GM18507 (cell line): ENCODE data around the gene MXRA7.
A peak's percentile ranks its signal among the peaks of the same experiment; 100 is the strongest.
"Not testable (repeated sequence)": the region's sequence is repeated elsewhere in the genome, so short reads cannot be mapped to it uniquely, and the experiment has no call there.

ENCODE experiments used
- DNase-seq: peaks from one replicate; pipeline ENCODE4 v3.0.0; 2011; ENCODE audit warnings: low read depth; ENCODE audit not compliant: insufficient read length; ENCODE audit errors: extremely low spot score
- FAIRE-seq: peaks from 2 replicates; lab custom pipeline; 2011; peaks lifted over from hg19 to GRCh38; lab: Jason Lieb, UNC

Gene MXRA7

DNA sequence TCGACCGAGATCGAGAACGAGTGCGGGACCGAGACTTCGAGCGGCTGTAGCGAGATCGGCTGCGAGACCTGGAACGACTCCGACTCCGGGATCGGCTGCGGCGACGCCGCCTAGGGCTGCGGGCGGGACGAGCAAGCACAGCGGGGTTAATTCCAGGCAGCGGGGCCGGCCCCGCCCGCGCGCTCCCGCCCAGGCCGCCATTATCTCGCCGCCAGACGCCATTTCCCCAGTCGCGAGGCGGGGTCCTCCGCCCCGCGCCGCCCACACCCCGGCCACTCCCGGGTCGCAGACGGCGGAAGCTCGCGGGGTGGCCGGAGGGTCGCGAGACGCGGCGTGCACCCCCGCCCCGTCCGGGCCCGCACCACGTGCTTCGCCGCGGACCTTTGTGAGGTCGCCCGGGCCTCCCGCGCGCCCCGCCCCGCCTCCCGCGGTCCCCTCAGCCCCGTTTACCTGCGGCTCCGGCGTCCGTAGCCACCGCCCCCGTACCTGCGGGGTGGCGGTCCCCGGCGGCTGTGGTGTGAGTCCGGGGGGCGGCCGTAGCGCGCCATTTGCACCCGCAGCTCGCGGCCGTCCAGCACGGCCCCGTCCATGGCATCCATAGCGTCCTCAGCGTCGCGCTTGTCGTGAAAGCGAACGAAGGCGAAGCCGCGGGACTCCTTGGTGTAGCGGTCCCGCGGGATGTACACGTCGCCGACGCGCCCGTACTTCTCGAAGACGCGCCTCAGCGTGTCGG is 25.8 kb upstream of the MXRA7 start:
- FAIRE-seq (no peak), DNase-seq (no peak)

DNA sequence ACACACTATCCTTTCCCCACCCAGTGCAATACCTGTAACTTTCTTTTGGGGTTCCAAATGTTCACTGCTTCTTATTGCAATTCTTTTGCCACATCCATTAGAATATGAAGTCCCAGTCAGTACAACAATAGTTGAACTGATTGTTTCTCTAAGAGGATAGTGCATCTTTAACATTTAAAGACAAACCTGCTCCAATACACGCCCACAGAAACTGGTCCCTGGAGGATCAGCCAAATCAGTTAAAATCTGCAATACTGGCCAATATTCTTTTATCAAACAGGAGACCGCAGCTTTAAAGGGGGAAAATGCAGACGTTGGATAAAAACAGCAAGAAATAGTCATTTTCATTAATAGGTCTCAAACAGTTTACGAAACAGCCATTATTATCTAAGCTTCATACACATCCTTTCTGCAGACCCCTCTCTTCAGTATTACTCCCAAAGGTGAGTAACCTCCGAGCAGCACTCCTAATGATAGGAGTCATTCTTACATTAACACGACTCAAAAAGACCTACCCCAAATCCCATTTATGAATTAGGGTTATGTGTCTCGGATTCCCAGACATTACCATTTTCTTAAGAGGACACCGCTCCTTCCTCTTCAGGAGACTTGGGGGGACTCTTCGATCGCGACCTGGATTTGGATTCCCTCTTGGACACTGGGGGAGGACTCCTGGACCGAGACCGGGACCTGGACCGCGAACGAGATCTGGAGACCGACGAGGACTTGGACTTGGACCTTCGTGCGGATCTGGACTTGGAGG is 25.0 kb upstream of the MXRA7 start:
- DNase-seq = no peak
- FAIRE-seq = no peak

DNA sequence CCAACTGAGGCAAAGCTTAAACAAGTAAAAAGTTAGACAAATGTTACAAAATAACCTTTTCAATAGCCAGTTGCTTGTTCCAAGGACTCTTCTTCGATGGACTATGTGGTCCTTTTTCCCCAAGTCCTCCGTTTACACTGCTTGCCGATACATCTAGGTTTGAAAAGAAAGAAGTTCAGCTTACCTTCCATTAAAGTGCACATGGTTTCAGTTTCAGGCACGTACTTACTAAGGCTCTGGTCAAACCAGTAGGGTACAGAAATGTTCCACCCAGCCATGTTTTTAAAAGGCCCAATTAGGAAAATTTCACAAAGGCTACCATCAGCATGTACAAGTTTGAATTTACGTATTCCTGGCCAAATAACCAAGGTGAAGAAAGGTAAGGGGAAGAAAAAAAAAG is 24.2 kb upstream of the MXRA7 start:
- DNase-seq = no peak
- FAIRE-seq = peak; percentile 81

DNA sequence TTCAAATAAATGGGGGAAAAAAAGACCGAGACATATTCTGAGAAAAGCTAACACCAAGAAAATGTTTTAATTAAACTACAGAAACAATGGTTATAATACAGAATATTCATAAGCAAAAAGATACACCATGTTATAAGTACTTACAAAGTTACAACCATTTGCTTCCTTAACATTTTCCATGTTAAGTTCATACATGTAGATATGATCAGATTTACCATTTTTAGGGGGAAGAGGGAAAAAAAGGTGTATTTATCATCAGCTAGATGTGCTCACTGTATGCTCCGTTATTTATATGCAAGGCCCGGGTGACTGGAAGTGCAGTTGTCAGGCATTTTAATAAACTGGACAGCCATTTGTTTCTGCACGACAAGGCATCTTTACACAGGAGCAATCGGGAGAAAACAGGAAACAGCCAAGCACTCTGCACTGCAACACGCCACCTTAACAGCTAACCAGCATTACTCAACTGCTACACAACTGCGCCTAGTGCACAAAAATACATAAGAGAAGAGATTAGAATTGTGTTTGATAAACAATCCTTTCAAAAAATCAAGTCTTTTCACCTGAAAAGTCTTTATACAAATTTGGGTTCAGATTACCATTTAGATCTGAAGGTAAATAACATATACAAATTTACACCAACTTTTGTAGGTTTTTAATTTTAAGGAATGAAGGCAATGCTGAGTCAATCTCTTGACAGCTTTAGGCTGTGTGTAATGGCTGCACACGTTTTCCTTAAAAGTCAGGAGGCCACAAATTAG is 23.5 kb upstream of the MXRA7 start:
- no peak for FAIRE-seq

DNA sequence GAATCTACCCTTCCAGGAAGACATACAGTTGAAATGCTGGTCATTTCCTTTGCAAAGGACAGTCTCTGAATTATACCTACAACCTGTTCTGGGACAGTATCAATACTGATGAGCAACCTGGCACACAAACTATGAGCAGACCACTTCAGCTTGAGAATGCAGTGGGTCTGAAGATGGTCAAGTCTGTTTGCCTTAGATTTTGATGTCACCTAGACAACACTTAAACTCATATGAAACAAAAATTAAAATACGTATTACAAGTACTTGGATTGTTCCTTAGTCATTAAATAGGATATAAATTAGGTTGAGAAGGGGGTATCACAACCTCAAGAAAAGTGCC is 22.8 kb upstream of the MXRA7 start:
- FAIRE-seq = no peak

More for the DNA sequence above, 23.5 kb upstream of the MXRA7 start:
- DNase-seq = no peak

DNA sequence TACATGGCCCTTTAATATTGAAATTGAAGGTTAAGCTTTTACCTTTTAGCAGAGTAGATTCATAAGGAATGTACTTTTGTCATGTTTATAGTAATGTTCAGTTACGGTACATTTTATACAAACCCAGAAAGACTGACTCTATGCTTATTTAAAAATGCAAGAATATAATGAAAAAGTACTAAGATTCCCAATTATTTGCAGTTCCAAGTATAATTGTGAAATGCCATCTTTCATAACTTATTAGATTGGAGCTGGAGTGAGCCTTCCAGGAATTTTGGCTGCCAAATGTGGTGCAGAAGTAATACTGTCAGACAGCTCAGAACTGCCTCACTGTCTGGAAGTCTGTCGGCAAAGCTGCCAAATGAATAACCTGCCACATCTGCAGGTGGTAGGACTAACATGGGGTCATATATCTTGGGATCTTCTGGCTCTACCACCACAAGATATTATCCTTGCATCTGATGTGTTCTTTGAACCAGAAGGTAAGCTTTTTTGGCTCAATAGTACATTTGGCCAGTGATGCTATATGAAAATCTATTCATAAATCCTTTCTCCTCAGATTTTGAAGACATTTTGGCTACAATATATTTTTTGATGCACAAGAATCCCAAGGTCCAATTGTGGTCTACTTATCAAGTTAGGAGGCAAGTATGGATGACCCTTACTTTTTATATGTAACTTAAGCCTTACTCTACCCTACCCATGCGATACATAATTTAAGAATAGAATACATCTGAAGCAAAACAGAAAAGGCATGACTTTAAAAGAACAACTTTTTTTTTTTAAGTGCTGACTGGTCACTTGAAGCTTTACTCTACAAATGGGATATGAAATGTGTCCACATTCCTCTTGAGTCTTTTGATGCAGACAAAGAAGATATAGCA is 22.2 kb upstream of the MXRA7 start:
- no peak for DNase-seq
- FAIRE-seq = no peak

More for the DNA sequence above, 22.8 kb upstream of the MXRA7 start:
- DNase-seq = no peak

DNA sequence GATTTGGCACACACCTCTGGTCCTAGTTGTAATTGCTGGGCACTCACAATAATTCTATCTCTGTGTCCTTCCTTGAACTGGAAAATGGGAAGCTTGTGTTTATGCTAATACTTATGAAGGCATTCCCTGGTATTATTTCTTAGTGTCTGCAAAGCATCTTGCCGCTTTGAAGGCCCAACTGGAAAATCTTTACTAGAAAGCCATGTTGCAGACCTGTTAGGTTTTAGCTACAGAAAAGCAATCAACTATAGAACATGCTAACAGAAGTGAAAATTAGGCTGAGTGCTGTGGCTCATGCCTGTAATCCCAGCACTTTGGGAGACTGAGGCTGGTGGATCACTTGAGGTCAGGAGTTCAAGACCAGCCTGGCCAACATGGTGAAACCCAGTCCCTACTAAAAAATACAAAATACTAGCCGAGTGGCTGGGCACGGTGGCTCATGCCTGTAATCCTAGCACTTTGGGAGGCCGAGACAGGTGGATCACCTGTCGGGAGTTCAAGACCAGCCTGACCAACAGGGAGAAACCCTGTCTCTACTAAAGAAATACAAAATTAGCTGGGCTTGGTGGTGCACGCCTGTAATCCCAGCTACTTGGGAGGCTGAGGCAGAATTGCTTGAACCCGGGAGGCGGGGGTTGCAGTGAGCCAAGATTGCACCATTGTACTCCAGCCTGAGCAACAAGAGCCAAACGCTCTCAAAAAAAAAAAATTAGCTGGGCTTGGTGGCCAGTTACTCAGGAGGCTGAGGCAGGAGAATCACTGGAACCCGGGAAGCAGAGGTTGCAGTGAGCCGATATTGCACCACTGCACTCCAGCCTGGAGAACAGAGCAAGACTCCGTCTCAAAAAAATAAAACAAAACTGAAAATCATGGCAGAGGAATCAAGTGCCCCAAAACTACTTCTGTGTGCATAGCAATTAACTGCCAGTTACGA is 21.3 kb upstream of the MXRA7 start:
- not testable (repeated sequence) for DNase-seq, FAIRE-seq

DNA sequence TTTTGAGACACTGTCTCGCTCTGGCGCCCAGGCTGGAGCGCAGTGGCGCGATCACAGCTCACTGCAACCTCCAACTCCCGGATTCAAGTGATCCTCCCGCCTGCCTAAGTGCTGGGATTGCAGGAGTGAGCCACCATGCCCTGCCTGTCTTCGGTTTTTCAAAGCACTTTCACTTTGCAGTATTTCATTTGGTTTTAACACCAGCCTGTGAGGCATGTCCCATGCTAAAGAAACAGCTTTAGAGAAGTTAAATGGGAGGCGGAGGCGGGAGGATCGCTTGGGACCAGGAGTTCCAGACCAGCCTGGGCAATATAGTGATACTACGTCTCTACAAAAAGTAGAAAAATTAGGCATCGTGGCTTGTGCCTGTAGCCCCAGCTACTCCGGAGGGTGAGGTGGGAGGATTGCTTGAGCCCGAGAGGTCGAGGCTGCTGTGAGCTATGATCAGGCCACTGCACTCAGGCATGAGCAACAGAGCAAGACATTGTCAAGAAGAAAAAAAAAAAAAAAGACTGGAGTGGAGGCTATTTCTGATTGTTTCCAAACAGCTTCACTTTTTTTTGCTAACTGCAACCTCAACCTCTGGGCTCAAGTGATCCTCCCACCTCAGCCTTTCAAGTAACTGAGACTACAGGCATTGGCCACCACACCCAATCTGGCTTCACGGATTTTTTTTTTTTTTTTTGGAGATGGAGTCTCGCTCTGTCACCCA is 17.1 kb upstream of the MXRA7 start:
- no peak for DNase-seq

DNA sequence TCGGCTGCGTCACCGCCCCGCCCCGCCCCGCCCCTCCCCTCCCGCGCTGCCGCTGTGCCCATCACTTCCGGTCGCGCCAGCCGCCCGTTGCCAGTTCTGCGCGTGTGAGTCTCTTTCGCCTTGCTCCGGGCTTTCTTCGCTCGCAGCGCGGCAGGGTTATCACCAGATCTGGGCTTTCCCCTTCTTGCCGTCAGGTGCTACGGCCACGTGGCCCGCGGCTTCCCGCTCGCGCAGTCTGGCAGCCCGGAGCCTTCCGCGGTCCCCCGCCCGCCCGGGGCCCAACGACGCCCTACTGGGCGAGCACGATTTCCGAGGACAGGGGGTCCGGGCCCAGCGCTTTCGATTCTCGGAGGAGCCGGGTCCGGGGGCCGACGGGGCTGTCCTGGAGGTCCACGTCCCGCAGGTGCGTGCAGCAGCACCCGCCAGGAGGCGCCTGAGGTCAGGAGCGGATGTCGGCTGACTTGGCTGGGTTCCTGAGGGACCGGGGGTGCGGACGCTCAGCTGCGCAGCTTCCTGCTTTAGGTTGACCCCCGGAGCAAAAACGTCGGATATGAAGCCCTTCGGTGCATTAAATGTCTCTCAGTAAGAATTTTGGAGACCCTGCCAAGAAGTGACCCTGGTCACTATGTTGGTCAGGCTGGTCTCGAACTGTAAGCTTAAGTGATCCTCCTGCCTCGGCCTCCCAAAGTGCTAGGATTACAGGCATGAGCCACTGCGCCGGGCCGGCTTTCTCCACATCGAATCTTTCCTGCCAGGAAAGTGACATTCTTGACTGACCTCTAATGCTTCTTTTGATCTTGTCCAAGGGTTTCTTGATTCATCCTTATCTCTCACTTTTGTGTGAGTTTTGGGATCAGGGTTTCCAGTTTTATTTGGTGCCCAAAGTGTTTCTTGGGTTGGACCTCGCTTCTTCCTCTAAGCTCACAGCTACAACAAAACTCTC is 16.3 kb upstream of the MXRA7 start, which contains the start of gene METTL23:
METTL23 (plus strand) TSS at position 64 of the 943 bp plus-strand sequence. CDS start 2,872 bp downstream, outside the sequence.
- DNase-seq = peak; percentile 49
- peak; percentile 69 for FAIRE-seq

More for the DNA sequence above, 17.1 kb upstream of the MXRA7 start:
- FAIRE-seq = peak; percentile 58

DNA sequence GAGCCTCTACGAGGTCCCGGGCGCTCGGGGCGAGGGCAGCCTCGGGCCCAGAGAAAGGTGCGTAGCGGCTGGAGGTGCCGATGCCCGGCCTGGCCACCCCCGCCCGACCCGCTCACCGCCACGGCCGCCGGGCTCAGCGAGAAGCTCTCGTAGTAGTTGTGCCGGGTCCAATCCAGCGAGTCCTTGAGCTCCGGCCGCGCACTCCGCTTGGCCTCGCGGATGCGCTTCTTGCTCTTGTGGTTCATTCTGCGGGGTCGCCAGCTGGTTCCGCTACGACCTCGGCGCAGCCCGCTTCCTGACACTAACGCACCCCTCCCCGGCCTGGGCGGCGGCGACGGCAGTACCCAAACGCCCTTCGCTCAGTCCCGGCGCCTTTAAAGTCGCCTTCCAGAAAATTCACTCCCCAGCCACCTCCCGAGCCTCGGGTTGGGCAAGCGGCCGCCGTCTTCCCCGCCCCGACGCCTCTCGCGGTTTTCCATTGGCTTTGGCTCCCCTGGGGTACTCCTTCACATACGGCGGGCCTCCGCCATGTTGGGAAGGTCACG is 15.5 kb upstream of the MXRA7 start, which contains the start of gene JMJD6:
JMJD6 (minus strand) TSS at position 376 of the 545 bp plus-strand sequence; CDS start at position 245, 131 bp downstream.
- peak; percentile 90 for FAIRE-seq
- DNase-seq = peak; percentile 86

DNA sequence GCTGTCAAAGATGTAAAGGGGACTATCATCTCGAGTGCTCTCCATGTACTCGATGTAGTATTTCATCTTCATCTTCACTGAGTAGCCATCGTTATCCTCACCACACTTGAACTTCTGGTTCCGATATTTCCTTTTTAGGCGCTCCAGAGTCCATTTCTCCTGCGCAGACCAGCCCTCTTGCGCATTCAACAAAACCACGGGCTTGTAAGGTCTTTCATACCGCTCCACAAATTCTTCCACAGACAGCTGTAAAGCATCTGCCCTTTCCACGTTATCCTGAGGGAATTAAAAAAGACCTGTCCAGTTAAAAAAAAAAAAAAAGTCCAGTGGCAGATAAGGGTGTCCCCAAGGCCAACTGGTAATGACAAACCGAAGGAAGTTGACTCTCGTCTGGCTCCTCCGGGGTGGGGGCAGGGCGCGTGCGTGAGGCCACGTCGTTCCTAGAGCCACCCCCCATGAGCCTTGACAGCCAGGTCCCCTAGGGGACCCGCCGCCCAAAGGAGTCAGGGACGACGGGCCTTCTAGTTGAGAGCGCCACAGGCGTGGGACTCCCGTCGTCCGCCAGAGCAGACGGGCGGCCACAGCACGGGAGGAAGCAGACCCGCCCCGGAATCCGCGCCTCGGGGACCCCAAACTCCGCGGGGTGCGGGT is 14.9 kb upstream of the MXRA7 start:
- DNase-seq (peak; percentile 53), FAIRE-seq (peak; percentile 67)

DNA sequence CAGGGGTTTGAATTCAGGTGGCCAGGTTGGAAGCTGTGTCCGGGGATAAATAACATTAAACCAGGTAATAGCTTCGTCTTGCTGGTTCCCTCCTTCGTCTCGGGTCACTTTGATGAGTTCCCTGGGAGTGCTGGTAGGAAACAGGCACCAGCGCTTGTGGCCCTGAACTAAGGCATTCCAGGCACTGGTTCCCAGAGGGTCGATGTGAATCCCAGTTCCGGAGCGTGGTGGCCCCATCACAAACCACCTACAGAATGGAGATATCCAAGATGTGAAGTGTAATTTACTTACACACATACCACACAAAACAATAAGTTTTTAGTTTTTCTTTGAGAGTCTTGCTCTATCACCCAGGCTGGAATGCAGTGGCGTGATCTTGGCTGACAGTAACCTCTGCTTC is 13.0 kb upstream of the MXRA7 start:
- DNase-seq (no peak), FAIRE-seq (no peak)

DNA sequence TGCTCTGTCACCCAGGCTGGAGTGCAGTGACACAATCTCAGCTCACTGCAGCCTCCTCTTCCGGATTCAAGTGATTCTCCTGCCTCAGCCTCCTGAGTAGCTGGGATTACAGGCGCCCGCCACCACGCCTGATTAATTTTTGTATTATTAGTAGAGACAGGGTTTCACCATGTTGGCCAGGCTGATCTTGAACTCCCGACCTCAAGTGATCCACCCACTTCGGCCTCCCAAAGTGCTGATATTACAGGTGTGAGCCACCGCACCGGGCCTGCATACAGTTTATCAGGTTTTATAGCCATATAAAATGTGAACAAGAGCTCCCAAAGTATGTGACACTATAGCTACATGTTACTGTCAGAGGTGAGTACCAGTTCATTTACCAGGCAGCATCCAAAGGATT is 12.2 kb upstream of the MXRA7 start:
- not testable (repeated sequence) for DNase-seq, FAIRE-seq

DNA sequence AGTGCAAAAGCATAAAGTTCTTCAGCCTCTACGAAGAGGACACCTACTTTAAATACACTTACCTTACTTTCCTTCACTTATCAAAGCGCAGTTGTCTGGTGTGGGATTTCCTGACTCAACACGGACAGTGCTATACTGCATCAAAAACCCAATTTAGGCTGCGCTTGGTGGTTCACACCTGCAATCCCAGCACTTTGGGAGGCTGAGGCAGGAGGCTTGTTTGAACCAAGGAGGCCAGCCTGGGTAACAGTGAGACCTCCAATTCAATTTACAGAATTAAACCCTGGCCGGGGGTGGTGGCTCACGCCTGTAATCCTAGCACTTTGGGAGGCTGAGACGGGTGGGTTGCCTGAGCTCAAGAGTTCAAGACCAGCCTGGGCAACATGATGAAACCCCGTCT is 11.5 kb upstream of the MXRA7 start:
- FAIRE-seq (no peak), DNase-seq (no peak)

DNA sequence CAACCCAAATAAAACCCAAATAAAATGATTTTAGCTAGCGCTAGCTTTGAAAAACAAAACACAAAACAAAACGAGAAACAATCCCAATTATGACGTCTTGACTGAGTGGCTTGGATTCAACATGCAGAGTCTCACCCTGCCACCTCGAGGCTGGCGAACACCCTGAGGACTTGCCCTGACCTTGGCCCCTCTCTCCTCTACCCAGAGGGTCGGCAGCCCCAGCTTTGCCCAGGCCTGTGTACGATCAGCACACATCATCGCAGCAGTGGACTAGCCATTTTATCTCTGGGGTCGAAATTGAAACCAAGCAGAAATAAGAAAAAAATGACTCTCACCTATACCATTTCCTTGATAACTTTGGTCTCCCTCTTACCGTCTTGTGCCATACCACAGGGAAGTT is 10.7 kb upstream of the MXRA7 start:
- FAIRE-seq = no peak
- no peak for DNase-seq

DNA sequence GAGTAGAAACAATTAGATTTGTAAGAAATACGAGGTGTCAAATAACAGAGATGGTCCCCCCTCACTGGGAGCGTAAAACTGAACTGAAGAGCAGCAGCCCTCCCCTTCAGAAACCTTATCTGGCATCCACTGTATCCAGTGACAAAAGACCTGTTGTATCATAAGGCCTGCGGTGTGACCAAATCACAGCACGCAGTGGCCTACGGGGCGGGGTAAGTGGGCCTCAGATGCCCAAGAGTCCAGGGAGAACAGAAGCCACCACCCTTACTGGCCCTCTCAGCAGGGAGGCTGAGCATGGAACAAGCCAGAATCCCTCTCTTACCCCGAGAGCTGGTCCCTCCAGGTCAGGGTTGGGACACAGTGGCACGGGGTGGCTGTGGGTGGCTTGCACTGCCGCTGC is 10.2 kb upstream of the MXRA7 start:
- DNase-seq (no peak), FAIRE-seq (no peak)
